GM03348 (cell line): ENCODE results near the gene GRK5.
A peak's percentile ranks its signal among the peaks of the same experiment; 100 is the strongest.

Experiments
- DNase-seq: peaks from one replicate; pipeline ENCODE4 v3.0.0; 2012; ENCODE audit warnings: low spot score

Gene GRK5

DNA sequence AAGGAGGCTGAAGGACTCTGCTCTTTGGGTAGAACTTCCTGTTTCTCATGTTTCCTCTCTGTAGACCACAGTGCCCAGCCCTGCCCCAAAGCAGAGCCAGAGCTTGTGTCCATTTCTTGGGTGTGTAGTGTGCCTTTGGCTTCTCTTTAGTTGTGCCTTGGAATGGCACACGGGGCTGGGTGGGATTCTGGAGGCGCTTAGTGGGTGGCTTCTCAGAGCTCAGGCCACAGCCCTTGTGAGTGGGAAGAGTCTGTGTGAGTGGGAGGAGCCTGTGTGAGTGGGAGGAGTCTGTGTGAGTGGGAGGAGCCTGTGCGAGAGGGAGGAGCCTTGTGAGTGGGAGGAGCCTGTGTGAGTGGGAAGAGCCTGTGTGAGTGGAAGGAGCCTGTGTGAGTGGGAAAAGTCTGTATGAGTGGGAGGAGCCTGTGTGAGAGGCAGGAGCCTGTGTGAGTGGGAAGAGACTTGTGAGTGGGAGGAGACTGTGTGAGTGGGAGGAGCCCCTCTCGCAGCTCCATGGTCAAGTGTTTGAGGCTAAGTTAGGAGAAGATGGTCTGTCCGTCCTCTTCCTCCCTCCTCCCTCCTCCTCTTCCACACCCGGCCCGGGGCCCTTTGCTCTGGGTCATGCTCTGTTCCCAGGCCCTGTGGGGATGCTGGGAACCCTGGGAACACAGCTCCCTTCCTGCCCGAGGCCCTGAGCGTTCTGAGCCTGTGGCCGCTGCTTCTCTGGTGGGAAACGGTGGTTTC, 153.0 kb downstream of the GRK5 start:
- DNase-seq, result no peak

DNA sequence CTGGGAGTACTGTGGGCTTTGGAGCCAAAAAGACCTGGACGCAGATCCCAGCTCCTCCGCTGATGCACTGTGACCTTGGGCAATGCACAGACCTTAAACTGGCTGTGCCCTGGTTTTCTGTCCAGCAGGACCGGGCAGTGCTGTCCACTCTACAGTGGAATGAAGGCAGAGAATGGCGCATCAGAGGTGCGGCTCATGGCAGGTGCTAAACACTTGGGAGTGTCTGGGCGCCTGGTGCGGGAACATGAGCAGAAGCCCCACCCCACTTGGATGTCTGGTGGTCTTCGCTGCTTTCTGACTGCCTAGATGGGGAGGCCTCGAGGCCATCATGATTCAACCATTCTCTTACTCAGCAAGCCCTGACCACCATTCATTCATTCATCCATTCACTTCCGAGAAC, 153.7 kb downstream of the GRK5 start:
- DNase-seq, result no peak

DNA sequence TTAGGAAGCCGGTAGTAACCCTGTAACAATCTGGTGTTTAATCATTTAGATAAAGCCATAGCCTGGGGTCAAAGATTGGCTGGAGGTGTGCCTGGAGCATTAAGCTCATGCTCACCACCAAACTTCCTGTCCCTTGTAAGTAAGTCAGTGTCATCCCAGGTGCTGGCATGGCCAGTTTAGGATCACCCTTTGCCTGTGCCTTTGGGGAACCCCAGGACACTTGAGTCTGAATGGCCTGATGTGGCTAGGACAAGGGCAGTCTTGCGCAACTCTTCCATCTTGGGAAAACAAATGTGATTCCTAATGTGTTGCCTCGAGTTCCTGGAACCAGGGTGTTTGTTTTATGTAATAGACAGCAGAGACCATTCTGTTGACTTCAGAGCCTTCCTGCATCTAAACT, 154.8 kb downstream of the GRK5 start:
- DNase-seq, result no peak

DNA sequence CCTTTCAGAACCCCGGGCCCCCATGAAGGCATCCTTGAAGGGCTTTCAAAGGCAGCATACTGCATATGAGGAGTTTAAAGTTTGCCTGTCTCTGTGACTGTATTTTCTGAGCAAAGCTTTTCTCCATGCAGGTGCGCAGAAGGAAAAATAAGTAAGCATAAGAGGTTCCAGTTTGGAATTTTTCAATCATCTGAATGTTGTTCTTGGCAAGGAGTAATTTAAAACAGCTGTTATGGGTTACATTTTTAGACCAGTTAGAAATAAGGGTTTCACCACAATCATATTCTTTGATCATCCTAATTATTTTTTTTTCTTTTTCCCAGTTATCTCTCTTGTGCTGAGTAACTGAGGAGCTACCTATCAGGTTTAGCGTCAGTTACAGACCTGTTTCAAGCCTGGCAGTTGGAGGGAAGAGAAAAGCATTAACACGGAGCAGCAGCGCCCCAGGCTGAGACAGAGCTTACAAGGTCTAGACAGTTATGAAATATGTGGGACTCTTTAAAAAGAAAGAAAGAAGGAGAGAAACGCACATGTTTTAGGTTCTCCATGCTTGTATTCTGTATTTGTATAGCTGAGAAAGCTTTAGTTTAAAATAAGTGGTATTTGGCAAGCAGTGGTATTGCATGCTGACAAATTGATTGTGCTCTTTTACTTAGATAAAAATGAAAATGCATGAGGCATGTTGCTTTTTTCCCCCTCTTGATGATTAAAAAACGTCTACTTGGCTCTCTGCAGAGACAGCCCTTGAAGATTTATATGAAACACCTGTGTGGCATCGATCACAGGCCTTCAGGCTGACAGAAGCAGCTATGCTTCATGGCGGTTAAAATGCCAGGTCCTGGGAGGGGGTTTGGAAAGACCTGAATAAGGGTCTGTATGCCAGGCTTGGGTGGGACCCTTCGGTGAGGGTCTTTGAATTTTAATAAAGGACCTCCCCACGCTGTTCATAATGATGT, 157.6 kb downstream of the GRK5 start:
- DNase-seq, result no peak

DNA sequence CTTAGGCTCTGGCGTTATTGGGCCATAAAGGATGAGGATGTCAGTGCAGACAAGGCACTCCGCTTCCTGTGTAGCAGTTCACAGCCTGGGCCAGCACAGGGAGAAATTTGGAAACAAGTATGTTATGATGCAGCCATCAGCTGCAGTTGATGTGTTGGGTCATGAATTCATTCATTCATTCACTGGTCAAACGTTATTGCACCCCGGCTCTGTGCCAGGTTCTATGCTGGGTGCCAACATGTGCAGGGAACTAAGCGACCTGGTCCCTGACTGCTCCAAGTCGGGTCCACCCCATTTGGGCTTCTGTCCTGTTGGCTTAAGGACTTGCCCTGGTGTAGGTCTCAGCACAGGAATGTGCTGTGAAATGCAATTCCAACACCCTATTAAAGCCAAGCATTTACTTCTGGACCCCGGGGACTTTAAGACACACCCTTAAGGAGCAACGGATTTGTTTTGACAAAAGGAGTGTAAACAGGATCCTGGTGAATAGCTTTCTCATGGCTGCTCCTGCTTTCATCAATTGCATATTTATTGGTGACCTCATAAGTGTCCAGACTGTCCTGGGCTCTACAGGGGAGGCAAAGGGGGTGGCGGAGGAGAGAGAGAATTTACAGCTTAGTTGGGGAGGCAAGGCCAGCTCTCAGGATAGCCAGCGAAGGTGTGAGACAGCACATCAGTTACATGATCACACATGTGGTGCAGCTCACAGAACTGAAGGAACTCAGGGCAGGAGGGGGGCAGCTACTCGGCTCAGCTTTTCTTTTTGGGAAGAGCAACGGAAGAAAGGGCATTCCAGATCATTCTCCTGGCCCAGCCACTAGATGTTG, 158.6 kb downstream of the GRK5 start:
- no peak for DNase-seq

DNA sequence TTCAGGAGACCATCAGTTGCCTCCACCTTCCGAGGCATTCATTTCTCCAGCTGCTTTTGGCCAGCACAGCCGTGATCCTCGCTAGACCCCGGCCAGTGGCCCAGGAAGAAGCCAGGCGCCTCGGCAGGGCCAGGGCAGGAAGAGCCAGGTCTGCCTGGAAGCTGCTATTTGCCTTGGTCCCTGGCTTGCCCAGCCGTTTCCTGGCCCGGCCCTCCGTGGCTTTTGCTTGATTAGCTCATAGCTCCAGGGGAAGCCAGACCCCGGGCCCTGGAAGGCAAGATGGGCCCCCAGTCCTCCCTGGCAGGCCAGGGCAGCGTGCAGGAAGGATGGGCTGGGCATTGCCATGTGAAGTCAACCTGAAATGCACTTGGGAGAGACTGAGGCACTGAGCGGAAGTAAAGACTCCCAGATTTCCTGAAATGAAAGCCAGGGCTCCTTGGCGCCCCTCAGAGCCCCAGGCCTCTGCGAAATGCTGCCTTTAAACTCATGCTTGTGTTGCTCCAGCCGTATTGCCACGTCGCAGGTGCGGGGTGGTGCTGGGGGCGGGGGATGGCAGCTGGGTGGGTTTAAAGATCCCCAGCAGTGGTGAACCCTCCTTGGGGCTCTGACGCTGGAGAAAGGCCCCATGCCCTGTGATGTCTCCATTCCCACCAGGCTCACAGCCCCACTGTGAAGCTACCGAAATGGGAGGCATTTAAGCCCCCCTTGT, 160.6 kb downstream of the GRK5 start:
- no peak for DNase-seq

DNA sequence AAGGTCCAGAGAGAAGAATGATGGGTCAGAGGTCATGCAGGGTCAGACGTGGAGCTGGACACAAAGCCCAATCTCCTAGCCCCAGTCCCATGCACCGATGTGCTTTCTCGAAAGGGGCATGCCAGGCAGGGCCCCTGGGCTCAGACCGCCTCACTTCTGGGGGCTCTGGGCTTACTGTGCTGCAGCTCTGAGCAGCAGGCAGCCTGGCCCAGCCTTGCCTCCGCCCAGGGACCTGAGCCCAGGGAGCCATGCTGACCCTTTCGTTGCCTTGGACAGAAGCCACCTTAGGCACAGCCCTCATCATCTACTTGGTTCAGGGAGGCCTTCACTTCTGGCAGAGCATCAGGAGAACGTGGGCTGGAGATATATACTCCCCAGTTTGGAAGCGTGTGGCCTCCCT, 161.2 kb downstream of the GRK5 start:
- no peak for DNase-seq

DNA sequence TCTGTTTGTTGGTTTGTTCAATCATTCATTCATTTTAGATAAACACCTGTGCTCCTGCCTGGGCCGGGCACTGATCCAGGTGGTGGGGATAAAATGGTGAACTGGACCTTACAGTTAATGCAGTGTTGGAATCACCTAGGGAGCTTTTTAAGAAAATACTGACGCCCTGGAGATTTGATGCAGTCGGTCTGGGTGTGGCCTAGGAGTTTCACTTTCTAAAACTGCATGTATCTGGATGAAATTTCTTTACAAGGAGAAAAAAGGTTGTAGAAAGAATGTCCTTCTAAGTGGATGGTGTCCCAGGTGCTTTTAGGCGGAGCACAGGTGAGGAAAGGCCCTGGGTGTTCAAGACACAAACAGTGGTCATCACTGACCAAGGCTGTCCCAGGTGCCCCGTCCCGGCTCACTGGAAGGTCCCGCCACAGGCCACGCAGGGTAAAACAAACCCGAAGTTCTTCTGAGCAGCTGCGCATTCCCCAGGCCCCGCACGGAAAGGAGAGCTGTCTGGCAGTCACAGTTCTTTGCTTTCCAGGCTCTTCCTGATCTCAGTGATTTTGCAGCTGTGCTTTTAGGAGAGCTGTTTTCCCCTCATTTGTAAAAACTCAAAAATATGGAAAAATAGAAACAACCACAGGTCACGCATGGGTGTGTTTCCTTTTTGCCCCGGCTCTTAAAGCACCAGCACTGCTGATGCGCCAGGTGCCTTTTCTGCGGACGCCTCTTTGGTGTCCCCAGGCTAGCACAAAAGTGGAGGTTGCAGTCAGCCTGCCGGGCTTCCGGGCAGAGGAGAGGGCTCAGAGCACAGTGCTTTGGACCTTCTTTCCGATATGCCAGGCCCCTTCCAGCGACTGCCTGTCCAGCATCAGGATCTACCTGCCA, 161.9 kb downstream of the GRK5 start:
- no peak for DNase-seq

DNA sequence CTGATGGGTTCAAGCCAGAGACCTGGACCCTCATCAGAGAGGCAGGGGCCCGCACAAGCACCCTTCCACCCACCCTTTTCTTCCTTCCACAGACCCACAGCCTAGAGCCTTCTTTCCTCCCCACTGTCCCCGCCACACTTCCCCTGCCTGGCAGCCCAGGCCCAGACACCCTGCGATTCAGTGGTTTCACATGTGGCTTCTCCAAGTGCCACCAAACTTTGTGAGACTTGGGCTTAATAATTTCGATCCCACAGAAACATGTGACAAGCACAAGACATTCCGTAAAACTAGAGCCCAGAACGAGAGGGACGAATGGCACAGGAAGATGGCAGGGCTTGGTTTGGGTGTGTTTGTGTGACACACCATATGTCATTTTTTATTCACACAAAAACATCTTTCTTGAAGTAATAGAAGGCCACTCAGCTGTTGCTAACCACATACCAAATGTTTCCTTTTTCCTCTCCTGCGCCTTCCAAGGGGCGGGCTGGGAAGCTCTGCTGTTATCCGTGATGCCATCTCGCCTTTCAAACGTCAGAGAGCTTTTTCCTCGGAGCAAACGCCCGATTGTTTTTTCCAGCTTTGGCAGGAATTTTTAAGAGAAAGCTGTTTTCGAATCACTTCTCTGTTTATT, 162.9 kb downstream of the GRK5 start:
- peak; percentile 88 for DNase-seq

DNA sequence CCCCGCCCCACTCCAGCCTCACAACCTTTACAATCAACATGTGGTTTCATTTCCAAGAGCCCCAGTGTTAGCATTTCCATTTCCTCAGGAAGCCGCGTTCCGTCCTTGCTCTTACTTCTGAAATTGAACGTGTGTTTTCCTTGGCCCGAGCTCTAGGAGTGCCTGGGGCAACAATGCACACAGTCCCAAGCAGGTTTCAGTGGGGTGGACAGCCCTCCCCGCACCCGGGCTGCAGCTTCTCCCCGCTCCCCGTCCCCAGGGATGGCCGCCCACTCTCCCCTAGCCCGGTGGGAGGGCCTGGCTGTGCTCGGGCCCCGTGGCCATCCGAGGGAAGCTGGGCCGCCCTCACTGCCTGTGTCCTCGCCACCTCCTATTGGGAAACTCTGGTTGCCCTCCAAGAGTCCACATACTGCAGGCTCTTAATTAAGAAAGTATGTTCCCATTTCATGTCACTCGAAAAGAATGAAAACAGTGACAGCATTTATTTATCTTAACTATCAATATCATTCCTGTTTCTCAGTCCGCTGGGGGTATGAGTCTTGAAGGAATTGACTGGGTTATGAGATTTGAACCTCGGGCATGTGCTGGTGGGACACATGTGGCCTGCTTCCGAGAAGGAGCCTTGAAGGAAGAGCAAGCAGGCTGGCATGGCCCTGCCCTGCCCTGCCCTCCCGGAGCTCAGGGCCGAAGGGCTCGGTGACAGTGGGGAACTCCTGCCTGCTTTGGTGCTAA, 163.8 kb downstream of the GRK5 start:
- peak; percentile 96 for DNase-seq

DNA sequence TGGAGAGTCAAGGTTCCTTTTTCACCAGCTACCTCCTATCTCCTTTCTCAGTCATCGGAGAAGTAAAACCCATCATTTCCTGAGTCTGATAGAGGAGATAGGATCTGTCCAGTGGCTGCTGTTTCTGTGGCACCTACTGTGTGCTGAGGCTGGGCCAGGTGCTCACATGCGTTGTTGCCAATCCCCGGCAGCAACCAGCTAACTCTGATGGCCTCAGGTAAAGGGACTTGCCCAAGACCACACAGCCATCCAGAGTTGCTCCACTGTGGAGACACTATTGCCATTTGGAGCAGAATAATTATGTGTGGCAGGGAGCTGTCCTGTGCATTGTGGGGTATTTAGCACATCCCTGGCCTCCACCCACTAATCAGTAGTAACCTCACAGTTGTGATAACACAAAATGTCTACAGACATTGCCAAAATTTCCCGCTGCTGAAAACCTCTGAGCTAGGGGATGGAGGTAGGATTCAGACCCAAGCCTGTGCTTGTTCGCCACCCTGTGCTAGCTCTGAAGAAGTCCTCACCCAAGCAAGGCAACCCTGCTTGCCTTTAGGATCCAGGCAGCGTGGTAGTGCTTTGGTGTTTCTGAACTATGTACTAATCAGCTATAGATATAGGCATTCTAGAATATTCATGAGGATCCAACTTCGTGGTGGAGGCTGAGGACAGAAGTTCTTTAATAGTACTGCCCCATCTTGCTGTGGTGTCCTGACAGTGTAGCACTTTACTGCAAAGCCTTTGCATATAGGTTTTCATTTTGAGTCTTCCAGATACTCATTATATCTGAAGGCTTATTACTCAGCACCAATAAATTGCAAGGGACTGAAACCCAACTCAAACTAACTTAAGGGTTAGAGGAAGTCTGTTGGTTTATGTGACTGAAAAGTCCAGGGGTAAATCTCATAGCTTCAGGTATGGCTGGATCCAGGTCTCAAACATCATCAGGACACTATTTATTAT, 164.6 kb downstream of the GRK5 start:
- DNase-seq, result no peak

DNA sequence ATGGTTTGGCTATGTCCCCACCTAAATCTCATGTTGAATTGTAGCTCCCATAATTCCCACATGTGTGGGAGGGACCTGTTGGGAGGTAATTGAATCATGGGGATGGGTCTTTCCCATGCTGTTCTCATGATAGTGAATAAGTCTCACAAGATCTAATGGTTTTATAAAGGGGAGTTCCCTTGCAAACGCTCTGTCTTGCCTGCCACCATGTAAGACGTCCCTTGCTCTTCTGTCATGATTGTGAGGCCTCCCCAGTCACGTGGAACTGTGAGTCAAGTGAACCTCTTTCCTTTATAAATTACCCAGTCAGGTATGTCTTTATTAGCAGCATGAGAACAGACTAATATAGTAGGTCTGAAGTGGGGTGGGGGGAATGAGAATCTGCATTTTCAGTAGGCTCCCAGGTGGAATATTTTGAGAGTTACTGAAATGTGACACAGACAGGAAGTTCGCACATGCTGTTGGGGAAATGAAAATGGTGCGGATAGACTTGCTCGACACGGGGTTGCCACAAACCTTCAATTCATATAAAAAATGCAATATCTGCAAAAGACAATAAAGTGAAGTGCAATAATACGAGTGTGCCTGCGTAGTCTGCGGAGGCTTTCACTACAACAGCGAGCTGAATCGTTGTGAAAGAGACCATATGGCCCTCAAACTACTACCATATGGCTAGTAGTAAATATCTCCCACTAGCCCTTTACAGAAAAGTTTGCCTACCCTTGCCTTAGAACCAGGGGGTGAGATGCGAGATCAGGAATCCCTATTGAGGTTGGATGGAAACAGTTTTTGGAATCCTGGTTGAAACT, 166.1 kb downstream of the GRK5 start:
- DNase-seq, result no peak

DNA sequence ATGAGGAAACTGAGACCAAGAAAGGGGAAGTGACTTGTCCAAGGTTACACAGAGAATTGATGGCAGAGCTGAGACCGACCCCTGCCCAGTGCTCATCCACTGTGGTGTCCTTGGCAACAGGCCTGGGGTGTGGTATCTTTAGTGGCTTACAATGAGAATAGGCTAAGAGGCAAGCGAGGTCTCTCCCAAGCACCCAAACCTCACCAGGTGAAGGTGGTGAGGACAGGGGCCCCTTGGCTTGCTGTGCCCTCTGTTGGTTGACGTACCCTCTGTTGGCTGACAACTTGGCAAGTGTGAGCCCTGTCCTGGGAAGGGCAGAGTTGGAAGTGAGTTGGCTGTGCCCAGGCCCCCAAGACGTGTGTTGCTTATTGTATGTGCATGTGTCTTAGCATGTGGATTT, 166.9 kb downstream of the GRK5 start:
- DNase-seq, result no peak

DNA sequence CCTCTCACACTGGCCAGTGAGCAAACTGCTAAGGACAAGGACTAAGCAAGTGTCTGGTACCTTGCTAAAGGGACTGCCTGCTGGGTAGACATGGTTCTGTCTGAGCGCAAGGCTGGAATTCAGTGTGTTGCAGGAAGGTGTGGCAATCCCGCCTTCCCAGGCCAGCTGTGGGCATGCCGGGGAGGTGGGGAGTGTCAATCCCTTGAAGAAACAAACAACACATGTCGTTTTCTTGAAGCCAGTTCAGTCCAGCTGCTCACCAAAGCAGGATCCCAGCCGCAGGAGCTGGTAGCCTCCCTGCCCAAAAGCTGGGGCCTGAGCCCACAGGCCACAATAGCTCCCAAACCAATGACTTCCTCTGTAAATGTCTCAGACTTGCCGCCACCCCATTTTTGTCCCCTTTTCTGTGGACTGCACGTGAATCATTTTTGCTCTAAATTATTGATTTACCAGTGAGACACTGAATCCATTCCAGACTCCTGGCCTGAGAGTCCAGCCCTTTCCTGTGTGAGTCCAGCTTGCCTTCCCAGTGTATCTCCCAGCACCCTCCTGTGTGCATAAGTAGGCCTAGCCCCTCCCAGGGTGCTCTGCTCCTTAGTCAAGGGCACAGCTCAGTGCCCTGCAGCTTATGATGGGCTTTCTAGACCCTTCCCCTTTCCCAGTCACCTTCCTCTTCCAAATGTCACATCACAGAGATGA, 168.4 kb downstream of the GRK5 start:
- DNase-seq, result peak; percentile 75

DNA sequence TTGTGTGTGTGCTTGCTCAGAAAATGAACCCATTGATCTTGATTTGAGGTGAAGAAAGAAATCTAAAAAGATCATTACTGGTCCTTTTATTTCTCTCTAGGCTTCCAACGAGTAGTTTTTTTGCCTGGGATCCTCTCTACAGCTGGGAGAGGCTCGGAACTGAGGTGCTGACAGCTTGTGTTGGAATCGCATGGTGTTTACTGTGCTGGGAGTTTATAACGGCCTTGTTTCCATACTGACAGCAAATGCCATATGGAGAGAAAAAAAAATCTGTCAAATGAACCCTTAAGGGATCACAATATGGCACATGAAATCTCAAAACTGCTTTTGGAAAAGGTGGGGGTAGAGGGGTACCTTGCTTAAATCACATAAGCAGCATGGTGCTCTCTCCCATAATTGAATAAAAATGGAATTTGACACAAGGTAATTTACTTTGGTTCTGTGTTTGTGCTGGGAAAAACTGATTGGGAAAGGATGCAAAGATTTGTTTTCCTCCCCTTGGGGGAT, 170.1 kb downstream of the GRK5 start:
- no peak for DNase-seq

DNA sequence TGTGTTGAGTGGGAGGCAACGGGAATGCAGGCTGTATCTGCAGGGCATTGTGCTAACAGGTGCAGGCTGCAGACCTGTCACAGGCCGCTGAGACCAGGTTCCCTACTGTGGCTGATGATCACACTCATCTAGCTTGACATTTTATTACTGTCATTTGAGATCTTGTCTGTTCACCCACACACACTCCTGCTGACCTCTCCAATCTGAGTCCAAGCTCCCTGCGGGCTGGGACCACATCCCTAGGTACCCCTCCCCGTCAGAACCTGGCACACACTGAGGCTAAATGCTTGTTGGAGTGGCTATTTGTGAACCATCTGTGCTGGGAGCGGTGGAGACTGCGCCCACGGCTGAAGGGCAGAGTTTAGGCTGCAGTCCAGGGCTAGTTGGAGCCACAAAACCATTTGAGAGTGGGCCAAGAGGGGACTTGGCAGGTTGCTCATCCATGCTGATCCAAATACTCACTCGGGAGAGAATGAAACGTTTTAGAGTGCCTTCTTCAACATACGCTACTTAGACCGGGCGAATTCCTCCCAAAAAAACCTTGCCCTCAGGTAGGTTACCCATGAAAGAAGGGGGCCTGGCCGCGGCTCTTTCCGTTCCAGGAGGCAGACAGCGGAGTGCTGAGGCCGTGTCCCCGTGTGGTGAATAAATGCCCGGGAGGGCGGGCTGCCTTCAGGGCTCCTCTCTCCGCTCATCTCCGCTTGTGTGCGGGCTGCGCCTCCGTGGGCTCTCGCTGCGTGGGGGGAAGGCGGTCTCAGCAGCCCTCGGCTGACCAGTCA, 170.8 kb downstream of the GRK5 start:
- peak; percentile 27 for DNase-seq
